Adrenal gland (tissue), 12 donors: ENCODE data around the gene YWHAQ. TPM values are rescaled to one million over a fixed set of nuclear protein-coding genes. Genes with fewer than 3 reads are reported as not detected.

ENCODE experiments used
- DNase-seq, 7 donors: peaks; one replicate each; pipeline ENCODE4 v3.0.0-alpha.2; 2019 to 2020
- H3K27ac ChIP-seq, 5 donors: fragments of 200-600 bp; sonication (generic) in 4 of 5; 1 replicate in 3 of 5; 2 replicates in 2 of 5; pipeline versions ENCODE4 v1.5.1 to v1.8.0; 2016 to 2020; ENCODE audit warnings: mild to moderate bottlenecking in 1 of 5
- H3K27me3 ChIP-seq: fragments of 200-600 bp; 2 replicates; pipeline ENCODE4 v1.8.0; 2021
- H3K36me3 ChIP-seq, 2 donors: fragments of 200-600 bp; replicated peaks in 1 of 2; 1 replicate in 1 of 2; 2 replicates in 1 of 2; pipeline versions ENCODE4 v1.5.1 to v1.8.0; 2018 to 2022
- H3K4me1 ChIP-seq, 2 donors: fragments of 200-600 bp; replicated peaks in 1 of 2; 1 replicate in 1 of 2; 2 replicates in 1 of 2; pipeline versions ENCODE4 v1.5.1 to v1.8.0; 2018 to 2021
- H3K4me3 ChIP-seq, 4 donors: fragments of 200-600 bp; sonication (generic) in 3 of 4; one replicate each; pipeline ENCODE4 v1.5.1; 2016 to 2018
- H3K9me3 ChIP-seq, 3 donors: fragments of 200-600 bp; sonication (generic) in 1 of 3; replicated peaks in 1 of 3; 1 replicate in 2 of 3; 2 replicates in 1 of 3; pipeline versions ENCODE4 v1.5.1 to v1.8.0; 2016 to 2021
- CTCF ChIP-seq, 6 experiments: fragments of 450-650 bp in 4 of 6; fragments of 200-600 bp in 2 of 6; sonication (generic) in 1 of 6; IDR thresholded peaks; 1 replicate in 5 of 6; 2 replicates in 1 of 6; pipeline versions ENCODE4 v1.5.1 to v1.8.0; 2016 to 2021; ENCODE audit warnings: antibody characterized with exemption in 6 of 6, mild to moderate bottlenecking in 2 of 6, moderate library complexity in 1 of 6
- POLR2A ChIP-seq, 2 donors: fragments of 450-650 bp; IDR thresholded peaks; one replicate each; pipeline ENCODE4 v1.6.1; 2017; ENCODE audit warnings: antibody characterized with exemption in 2 of 2, mild to moderate bottlenecking in 2 of 2, moderate library complexity in 1 of 2
- WGBS, 4 donors: extraction: QIAGEN DNeasy Blood & Tissue Kit in 2 of 4; methylation state at CpG; one replicate each; pipeline versions ENCODE4 v1.1.5 to v1.1.7; 2013 to 2017; 5-methylcytosine and 5-hydroxymethylcytosine counted together
- intact Hi-C, 2 donors: fragments of 100-400 bp; cut with DNase I; formaldehyde crosslinking; loops; one replicate each; pipeline versions ENCODE4 v1.14.1 to v1.15.0; 2022 to 2023
- polyA plus RNA-seq, 3 donors: library from polyadenylated mRNA; stranded (reverse); fragments of 200-250 nt in 2 of 3; fragments of 350-450 nt in 1 of 3; fragmentation: Illumina TruSeq in 1 of 3; extraction: RNeasy Lipid Tissue Mini Kit (QIAGEN cat#74804) in 1 of 3; gene quantifications; one replicate each; pipeline ENCODE4 v1.2.3, GENCODE V29; 2013 to 2014
- total RNA-seq, 9 donors: library from RNA; depleted of rRNA in 4 of 9; stranded (reverse); fragments of >200 nt in 4 of 9; fragments of 120-200 nt in 1 of 9; fragmentation: NEBNext Ultra II Directional in 1 of 9; extraction: Animal tissue kit (Norgen Biotek cat#: 25700) in 1 of 9; gene quantifications; one replicate each; pipeline versions ENCODE4 v1.1.0 to v1.2.4, GENCODE V29; 2013 to 2023
- donor health status: healthy with polysubstance abuse.
- donor health status: Bipolar disorder and iron deficiency.
- donor health status: DM: yes; HTN: yes; CAD: no.
- donor health status: DM: no; HTN: no; CAD: no.
- donor health status: DM: no; HTN: no; CAD: no.
- donor health status: DM: yes; HTN: yes; CAD: no.

The YWHAQ gene
- total and polyA plus RNA-seq, 12 donors, result 74.1 to 477 (median 241) TPM

- no peak for DNase-seq
- WGBS, 4 donors, result 79 to 94% (median 88%) methylated on average over 7 of the region's 7 CpGs
- H3K27ac ChIP-seq, result no peak overlapping the region
- TF ChIP-seq CTCF (IDR thresholded peaks at IDR 0.05) (no peak), POLR2A (IDR thresholded peaks at IDR 0.05) (no peak)
- H3K4me1 ChIP-seq, result peaks cover 0 to 9% of the 10 kb centered on the region in 2 donors
- intact Hi-C loops, result no loop called here
- no peak overlapping the region for H3K4me3 ChIP-seq
- no peaks in the 10 kb centered on the region for H3K36me3 ChIP-seq
- no peaks in the 10 kb centered on the region for H3K27me3 ChIP-seq
- no peaks in the 10 kb centered on the region for H3K9me3 ChIP-seq
These were observed 30.0 kb upstream of the YWHAQ start for GRCh38 chr2:9660781-9661180.

- TF ChIP-seq POLR2A (IDR thresholded peaks at IDR 0.05) (no peak), CTCF (IDR thresholded peaks at IDR 0.05) (no peak)
These were observed 29.4 kb upstream of the YWHAQ start for GRCh38 chr2:9660154-9660553.

GRCh38 chr2:9658972-9659371, 28.2 kb upstream of the YWHAQ start:
- no peak for DNase-seq
- Histone ChIP-seq H3K4me1 (peaks cover 0 to 9% of the 10 kb centered on the region in 2 donors), H3K36me3 (no peaks in the 10 kb centered on the region), H3K9me3 (no peaks in the 10 kb centered on the region), H3K27me3 (no peaks in the 10 kb centered on the region), H3K27ac (no peak overlapping the region), H3K4me3 (no peak overlapping the region)
- WGBS, 4 donors, result 89 to 94% (median 91%) methylated on average over 9 of the region's 9 CpGs
- intact Hi-C loops, result no loop called here
- TF ChIP-seq CTCF (IDR thresholded peaks at IDR 0.05) (no peak), POLR2A (IDR thresholded peaks at IDR 0.05) (no peak)

More at GRCh38 chr2:9660154-9660553, 29.4 kb upstream of the YWHAQ start:
- Histone ChIP-seq H3K27me3 (no peaks in the 10 kb centered on the region), H3K9me3 (no peaks in the 10 kb centered on the region), H3K36me3 (no peaks in the 10 kb centered on the region), H3K4me3 (no peak overlapping the region), H3K27ac (no peak overlapping the region), H3K4me1 (peaks cover 0 to 9% of the 10 kb centered on the region in 2 donors)
- DNase-seq, result no peak
- 82 to 90% (median 89%) methylated on average over 15 of the region's 15 CpGs for WGBS, 4 donors
- intact Hi-C loops, result no loop called here

GRCh38 chr2:9657731-9658130, 26.9 kb upstream of the YWHAQ start:
- 84 to 90% (median 88%) methylated on average over 6 of the region's 6 CpGs for WGBS, 4 donors
- no peaks in the 10 kb centered on the region for H3K36me3 ChIP-seq
- H3K27me3 ChIP-seq, result no peaks in the 10 kb centered on the region
- no peak for TF ChIP-seq CTCF (IDR thresholded peaks at IDR 0.05)
- no peak for TF ChIP-seq POLR2A (IDR thresholded peaks at IDR 0.05)
- DNase-seq, result no peak
- no peak overlapping the region for H3K27ac ChIP-seq
- intact Hi-C loops, result no loop called here
- peaks cover 0 to 12% of the 10 kb centered on the region in 2 donors for H3K4me1 ChIP-seq
- no peak overlapping the region for H3K4me3 ChIP-seq
- no peaks in the 10 kb centered on the region for H3K9me3 ChIP-seq
